GM21717 (cell line): Measurements from ENCODE around the gene VPS16.

Experiments used
- ATAC-seq: cut with Tn5 transposase; IDR thresholded peaks from one replicate; pipeline ENCODE4 v1.9.1; 2021; ENCODE audit warnings: mild to moderate bottlenecking, moderate library complexity; ENCODE audit not compliant: unreplicated experiment

Gene VPS16

GRCh38 chr20:2867081-2867864 is 26.7 kb downstream of the VPS16 start:
- ATAC-seq: no peak

DNA sequence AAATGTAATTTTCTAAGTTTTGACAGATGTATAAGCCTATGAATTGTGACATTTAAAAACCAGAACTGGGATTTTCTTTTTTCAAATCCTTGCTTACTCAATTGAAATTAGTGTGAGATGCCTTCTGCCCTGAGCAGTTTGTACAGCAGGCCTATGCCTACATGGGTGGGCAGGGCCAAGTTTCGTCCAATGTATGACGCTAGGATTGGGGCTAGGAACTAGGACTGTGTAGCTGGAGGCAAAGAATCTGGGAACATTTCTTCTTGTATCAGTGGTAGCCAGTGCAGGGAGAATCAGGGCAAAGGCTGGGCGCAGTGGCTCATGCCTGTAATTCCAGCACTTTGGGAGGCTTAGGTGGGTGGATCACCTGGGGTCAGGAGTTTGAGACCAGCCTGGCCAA is 28.8 kb downstream of the VPS16 start:
- no peak for ATAC-seq

DNA sequence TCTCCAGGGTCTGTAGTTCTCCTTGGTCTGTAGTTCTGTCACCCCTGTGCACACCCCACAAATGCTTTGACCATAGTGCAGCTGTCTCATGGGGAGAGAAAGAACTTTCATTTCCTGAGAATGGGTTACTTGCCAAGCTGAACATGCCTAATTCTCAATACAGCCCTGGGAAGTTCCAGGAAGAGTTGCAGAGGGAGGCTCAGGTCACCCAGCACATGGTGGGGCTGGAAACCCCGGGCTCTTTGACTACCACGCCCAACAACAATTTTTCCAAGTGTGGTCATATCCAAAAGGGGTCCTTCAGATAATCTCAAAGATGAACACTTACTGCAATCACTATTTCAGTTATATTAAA is 30.5 kb downstream of the VPS16 start:
- no peak for ATAC-seq

DNA sequence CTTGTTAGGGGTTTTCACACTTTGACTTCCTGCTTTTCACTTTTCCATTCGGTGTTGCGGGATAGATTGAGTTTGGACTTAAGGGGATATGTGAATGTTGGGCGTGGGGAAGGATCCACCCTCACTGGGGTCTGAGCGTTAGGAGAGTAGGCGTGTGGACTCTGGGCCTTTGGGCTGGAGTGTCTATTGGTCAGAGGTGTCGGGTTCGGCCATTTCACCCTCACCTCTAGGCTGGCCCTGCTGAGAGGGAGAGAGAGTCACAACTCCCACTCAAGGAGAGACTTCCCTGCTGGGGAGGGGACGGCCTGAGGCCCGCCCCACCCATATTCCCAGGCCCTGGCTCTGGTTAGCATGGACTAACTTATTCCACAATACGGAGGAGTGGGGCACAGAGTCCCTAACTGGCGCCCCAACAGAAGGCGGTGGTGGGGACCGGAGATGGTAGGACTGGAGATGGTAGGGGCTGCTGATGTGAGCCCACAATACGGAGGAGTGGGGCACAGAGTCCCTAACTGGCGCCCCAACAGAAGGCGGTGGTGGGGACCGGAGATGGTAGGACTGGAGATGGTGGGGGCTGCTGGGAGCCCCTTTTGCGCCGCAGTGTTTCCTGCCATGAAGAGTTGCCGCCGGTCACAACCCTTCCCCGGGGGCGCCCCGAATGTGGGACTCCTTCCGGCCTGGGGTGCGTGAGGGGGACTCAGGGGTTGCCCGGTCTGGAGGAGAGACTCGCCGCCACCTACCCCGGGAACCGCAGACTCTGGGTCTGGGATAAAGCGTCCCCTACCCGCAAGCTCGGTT is 31.3 kb downstream of the VPS16 start:
- no peak for ATAC-seq

DNA sequence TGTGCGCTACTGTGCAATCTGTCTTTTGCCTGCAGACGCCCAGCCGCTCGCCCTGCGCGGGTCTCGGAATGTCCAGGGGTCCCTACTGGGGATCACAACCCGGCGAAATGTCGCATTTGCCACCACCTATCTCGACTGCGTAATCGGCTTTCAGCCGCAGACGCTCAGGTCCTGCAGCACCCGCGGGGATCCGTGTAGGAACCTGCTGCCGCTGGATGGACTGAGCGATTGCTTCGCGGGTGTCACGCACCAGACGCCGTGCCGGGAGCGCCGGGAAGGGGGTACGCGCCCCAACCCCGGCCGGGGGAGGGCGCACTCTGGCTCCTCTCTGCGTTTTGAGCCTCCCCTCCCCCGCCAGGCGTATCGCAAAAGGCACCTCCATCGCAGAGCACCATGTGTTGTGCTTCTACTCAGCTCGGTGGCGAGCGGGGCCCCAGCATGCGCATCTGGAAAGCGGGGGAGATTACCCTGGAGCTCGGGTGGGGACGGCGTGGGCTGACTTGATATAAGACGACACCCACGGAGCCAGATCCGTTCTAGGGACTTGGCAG is 32.0 kb downstream of the VPS16 start:
- ATAC-seq: peak; percentile 28

DNA sequence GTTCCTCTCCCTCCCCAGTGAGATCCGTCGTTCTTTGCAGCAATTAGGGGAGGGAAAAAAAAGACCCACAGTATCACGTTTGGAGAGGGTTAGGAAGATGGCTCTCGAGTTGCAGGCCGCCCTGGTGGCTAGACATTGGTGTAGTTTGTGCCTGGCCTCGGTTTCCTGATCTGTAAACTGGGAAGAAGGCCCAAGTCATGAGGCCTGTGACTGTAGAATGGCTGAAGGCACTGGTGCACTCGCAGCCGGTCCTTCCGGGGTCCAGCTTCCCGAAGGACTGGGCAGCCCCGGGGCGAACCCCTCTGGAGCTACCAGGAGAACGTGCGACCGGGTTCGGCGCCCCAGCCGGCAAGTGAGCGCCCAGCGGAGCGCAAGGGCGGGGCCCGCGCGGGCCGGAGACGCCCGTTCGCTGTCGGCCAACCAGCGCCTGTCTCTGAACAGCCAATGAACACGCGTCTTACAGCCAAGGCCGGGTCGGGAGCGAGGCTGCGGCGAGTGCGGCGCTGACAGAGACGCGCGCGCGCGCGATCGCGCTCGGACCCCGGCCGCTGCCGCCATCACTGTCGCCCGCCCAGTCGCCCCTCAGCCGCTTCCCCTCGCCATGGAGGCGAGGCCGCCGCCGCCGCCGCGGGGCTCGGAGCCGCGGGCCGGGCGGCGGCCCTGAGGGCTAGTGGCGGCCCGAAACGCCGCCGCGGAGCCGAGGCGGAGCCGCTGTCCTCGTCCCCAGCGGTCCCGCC is 32.6 kb downstream of the VPS16 start, which contains the start of gene PTPRA:
Gene PTPRA, plus strand, starts transcription at position 472 of the 737 bp plus-strand sequence. CDS start 90,797 bp downstream, outside the sequence.
- peak; percentile 87 for ATAC-seq

DNA sequence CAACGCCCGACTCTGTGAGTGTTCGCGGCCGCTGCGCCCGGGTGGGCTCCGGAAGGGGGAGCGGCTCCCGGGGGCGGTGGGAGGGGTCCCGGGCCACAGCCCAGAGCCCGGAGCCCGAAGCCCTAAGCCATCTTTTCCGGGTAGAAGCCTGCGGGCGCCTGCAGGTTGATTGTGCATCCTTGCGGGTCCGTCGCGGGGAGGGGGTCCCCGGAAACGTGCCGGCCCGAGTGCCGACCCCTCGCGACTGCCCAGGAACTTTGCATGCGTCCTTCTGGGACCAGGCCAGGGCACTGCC is 33.1 kb downstream of the VPS16 start:
- ATAC-seq: peak; percentile 39

DNA sequence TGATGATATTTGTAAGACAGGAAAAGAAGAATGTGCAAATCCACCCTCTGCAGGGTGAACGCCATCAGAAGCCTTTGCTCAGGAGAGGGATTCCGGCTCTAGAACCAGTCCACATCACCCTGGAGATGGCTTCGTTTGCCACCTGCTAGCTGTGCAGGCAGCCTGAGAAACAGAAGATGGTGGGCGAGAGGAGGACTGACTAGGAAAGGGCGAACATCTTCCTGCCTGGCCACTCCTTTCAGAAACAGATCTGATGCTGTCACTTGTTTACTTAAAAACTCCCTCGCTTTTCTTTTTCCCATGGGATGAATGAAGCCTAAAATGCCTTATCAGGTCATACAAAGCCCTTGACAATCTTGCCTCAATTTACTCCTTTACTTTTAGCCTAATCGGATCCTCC is 33.9 kb downstream of the VPS16 start:
- ATAC-seq: no peak

DNA sequence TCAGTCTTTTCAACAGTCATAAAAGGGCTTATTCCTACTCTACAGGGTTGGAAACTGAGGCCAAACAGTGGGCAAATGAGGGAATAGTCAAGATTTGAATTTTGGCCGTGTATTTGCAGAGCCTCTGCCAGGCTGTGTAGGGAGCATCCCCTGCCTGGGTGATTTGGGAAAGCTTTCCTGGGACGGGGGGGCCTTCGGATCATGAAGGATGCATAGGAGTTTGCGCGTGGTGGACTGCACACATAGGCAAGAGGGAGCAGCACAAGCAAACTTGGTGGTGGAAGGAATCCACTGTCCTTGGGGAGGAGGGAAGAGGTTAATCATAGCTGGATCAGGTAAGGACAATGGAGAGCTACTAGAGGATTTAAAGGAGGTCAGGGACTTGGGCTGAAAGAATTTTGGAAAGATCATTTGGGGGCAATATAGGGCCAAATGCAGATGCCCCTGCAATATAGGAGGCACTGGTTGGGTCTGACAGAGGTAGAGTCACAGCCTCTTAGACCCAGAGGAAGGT is 35.2 kb downstream of the VPS16 start:
- no peak for ATAC-seq

GRCh38 chr20:2878515-2878914 is 38.0 kb downstream of the VPS16 start:
- no peak for ATAC-seq

DNA sequence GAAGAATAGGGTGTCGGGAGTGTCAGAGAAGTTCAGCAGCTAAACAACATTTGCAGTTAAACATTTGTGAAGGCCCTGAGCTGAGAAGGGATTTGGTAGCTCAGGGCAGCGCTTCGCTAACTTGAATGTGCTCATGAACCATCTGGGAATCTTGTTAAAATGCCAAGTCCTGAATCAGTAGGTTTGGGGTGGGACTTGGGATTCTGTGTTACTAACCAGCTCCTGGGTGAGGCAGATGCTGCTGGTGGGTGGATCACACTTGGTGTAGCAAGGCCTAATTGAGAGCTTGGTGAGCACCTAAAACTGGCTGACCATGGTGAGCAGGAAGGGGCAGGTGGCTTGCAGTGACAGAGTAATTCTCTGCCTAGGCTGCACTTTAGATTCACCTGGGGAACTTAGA is 38.6 kb downstream of the VPS16 start:
- ATAC-seq: no peak

DNA sequence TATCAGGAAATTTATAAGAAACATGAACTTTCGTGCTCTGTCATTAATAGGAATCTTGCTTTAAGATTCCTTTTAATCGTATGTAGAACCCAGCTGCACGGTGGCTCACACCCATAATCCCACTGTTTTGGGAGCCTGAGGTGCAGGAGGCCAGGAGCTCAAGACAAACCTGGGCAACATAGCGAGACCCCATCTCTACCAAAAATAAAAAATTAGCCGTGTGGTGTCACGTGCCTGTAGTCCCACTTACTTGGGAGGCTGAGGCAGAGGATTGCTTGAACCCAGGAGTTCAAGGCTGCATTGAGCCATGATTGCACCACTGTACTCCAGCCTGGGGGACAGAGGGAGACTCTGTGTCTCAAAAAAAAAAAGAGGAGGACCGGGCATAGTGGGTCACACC is 40.1 kb downstream of the VPS16 start:
- no peak for ATAC-seq

DNA sequence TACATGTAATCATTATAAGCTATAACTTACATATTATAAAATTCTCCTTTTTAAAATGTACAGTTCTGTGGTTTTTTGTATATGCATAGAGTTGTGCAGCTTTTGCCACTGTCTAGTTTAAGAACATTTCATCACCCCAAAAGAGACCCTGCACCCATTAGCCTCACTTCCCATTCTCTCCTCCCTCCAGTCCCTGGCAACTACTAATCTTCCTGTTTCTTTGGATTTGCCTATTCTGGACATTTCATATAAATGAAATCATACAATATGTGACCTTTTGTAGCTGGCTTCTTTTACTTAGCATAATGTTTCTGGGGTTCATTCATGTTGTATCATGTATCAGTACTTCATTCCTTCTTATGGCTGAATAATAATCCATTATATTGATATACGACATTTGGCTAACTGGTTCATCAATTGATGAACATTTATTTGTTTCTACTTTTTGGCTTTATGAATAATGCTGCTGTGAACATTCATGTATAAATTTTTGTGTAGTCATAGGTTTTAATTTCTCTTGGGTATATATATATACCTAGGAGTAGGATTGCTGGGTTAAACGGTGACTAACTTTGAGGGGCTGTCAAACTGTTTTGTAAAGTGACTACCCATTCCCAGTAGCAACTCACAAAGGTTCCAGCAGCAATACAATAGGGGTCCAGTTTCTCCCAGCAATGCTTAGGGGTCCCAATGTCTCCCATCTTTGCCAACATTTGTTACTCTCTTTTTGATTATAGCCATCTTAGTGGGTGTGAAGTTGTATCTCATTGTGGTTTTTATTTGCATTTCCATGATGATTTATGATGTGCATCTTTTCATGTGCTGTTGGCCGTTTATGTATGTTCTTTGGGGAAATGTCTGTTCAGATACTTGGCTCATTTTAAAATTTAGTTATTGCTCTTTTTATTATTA is 43.4 kb downstream of the VPS16 start:
- ATAC-seq: no peak

GRCh38 chr20:2887715-2888114 is 47.2 kb downstream of the VPS16 start:
- no peak for ATAC-seq

- ATAC-seq: no peak
Measured at GRCh38 chr20:2888224-2888955, 47.8 kb downstream of the VPS16 start.

- ATAC-seq: no peak
Measured at GRCh38 chr20:2889209-2889608, 48.7 kb downstream of the VPS16 start.

GRCh38 chr20:2889797-2890196 is 49.3 kb downstream of the VPS16 start:
- ATAC-seq: no peak

DNA sequence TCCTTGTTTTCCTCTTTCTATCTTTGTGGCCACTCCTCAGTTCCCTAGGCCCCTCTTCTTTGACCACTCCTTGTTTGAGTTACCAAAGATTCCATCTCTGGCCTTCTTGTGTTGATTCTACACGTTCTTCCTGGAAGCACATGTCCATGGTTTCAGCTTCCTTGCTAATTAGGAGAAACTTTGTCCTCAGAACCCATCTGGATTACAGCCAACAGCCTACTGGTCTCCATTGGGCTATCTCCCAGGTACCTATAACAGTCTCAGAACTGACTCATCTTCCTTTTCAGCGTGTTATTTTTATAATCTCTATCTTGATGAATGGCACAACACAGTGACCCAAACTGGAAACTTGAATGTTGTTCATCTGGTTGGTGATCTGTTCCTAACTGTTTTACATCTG is 50.2 kb downstream of the VPS16 start:
- no peak for ATAC-seq

DNA sequence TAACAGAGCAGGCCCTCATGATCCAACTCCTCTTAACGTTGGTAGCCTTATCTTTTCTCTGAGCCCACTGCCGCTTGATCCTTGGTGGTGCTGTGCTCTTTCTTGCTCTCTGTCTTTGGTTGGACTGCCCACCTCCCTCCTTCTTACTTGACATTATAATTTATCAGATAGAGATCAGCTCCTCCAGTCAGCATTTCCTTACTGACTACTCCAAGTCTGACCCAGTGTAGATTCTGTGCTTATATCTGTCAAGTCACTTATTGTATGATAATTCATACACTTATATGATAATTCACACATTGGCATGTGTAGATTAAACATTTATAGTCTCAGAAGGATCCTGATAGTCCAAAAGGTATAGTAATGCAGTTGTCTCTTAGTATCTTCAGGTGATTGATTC is 50.8 kb downstream of the VPS16 start:
- ATAC-seq: no peak

DNA sequence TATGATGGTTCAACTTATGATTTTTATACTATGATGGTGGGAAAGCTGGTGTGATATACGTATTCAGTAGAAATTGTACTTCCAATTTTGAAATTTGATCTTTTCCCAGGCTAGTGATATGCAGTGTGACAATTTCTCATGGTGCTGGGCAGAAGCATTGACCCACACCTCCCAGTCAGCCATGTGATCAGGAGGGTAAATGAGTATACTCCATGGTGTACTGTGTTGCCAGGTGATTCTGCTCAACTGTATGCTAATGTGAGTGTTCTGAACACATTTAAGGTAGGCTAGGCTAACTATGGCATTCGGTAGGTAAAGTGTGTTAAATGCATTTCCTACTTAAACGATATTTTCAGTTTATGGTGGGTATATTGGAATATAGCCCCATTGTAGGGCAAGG is 51.8 kb downstream of the VPS16 start:
- no peak for ATAC-seq
